Karpas-422 (cell line): ENCODE results near the gene FCRL4. TPM values are rescaled to one million over a fixed set of nuclear protein-coding genes. Genes with fewer than 3 reads are reported as not detected.

Source experiments
- DNase-seq: peaks from one replicate; pipeline ENCODE4 v3.0.0-alpha.2; 2015
- H2AFZ ChIP-seq: fragments of 200-600 bp; sonication (generic); 2 replicates; pipeline ENCODE4 v1.6.1; 2014; ENCODE audit warnings: antibody characterized with exemption, low read length, mixed read lengths
- H3K27ac ChIP-seq: fragments of 200-600 bp; sonication (generic); 2 replicates; pipeline ENCODE4 v1.5.1; 2014; ENCODE audit warnings: mild to moderate bottlenecking, low read length, moderate library complexity
- H3K27me3 ChIP-seq: fragments of 200-600 bp; sonication (generic); 2 replicates; pipeline ENCODE4 v1.6.1; 2014; ENCODE audit warnings: low read length, mixed read lengths
- H3K36me3 ChIP-seq: fragments of 200-600 bp; sonication (generic); 2 replicates; pipeline ENCODE4 v1.6.1; 2014; ENCODE audit warnings: low read length, mixed read lengths; ENCODE audit not compliant: insufficient read depth
- H3K4me1 ChIP-seq: fragments of 200-600 bp; sonication (generic); 2 replicates; pipeline ENCODE4 v1.6.1; 2014; ENCODE audit warnings: mild to moderate bottlenecking, low read length, mixed read lengths
- H3K4me2 ChIP-seq: fragments of 200-600 bp; sonication (generic); 2 replicates; pipeline ENCODE4 v1.6.1; 2014; ENCODE audit warnings: low read length, low read depth, mild to moderate bottlenecking; ENCODE audit not compliant: poor library complexity, severe bottlenecking
- H3K4me3 ChIP-seq: fragments of 200-600 bp; sonication (generic); 2 replicates; pipeline ENCODE4 v1.5.1; 2014; ENCODE audit warnings: mild to moderate bottlenecking, antibody characterized with exemption, low read length, mixed read lengths
- H3K79me2 ChIP-seq: fragments of 200-600 bp; sonication (generic); 2 replicates; pipeline ENCODE4 v1.6.1; 2014; ENCODE audit warnings: mild to moderate bottlenecking, low read length, mixed read lengths
- H3K9ac ChIP-seq: fragments of 200-600 bp; sonication (generic); 2 replicates; pipeline ENCODE4 v1.6.0; 2014; ENCODE audit warnings: low read length
- H3K9me2 ChIP-seq: fragments of 200-600 bp; sonication (generic), shearing (Covaris generic); replicated peaks from 2 replicates; pipeline ENCODE4 v1.6.0; 2014; ENCODE audit warnings: mild to moderate bottlenecking, low read length, moderate library complexity; ENCODE audit not compliant: insufficient read depth
- H3K9me3 ChIP-seq: fragments of 300-700, 200-600 bp; sonication (generic); 2 replicates; pipeline ENCODE4 v1.6.1; 2014; ENCODE audit warnings: low read length, mixed read lengths
- H4K20me1 ChIP-seq: fragments of 200-600 bp; sonication (generic); 2 replicates; pipeline ENCODE4 v1.6.1; 2014; ENCODE audit warnings: mild to moderate bottlenecking, antibody characterized with exemption, low read length, low read depth; ENCODE audit not compliant: insufficient read depth
- total RNA-seq: library from RNA; depleted of rRNA; stranded (reverse); fragments of >200 nt; shearing (Covaris generic); gene quantifications from 2 replicates; pipeline ENCODE4 v1.2.3, GENCODE V29; 2014; ENCODE audit warnings: low replicate concordance; rRNA removed

FCRL4 gene
- total RNA-seq, 1 experiment from 2014 or later, result 0.11 TPM

- Histone ChIP-seq H3K36me3 (no peaks in the 10 kb centered on the region), H4K20me1 (no peaks in the 10 kb centered on the region), H3K4me1 (no peaks in the 10 kb centered on the region)
These were observed 55.2 kb downstream of the FCRL4 start for GRCh38 chr1:157542676-157543075.

GRCh38 chr1:157540852-157541251 lies 57.0 kb downstream of the FCRL4 start:
- Histone ChIP-seq H3K9ac (no peak overlapping the region), H3K4me3 (no peak overlapping the region), H4K20me1 (no peaks in the 10 kb centered on the region), H3K9me2 (no peaks in the 10 kb centered on the region), H3K79me2 (no peaks in the 10 kb centered on the region), H2AFZ (no peak overlapping the region), H3K27ac (no peak overlapping the region), H3K9me3 (no peaks in the 10 kb centered on the region), H3K4me1 (no peaks in the 10 kb centered on the region), H3K36me3 (no peaks in the 10 kb centered on the region), H3K4me2 (no peak overlapping the region), H3K27me3 (no peaks in the 10 kb centered on the region)
- no peak for DNase-seq

More at GRCh38 chr1:157542676-157543075, 55.2 kb downstream of the FCRL4 start:
- no peak overlapping the region for H2AFZ ChIP-seq
- H3K4me2 ChIP-seq, result no peak overlapping the region
- no peak overlapping the region for H3K4me3 ChIP-seq
- H3K9me3 ChIP-seq, result no peaks in the 10 kb centered on the region
- H3K27ac ChIP-seq, result no peak overlapping the region
- no peaks in the 10 kb centered on the region for H3K9me2 ChIP-seq
- H3K79me2 ChIP-seq, result no peaks in the 10 kb centered on the region
- no peaks in the 10 kb centered on the region for H3K27me3 ChIP-seq
- no peak overlapping the region for H3K9ac ChIP-seq
- DNase-seq, result no peak

DNA sequence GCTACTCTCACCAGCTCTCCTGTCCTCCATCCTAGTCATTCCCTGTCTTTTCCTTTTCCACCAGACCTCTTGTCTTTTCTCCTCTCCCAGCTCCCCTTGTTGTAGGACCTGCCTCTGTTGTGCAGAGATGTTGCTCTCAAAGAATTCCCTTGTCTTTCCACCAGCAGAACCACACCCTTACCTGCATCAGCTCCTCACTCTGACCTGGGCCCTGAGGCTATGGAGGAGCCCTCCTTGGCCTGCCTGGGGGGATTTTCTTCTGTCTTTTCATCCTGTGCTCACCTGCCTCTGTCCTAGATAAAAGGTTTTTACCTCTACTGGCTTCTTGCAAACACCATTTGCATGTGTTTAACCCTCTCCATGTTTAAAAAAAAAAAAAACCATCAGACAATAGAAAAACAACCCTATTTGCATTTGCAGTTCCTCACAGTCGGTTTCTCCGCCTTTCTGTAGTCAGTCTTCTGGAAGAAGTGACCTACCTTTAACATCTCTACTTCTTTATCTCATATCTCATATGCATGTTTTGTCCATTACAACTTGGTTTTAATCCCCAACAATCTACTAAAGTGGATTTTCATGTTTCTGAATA lies 57.6 kb downstream of the FCRL4 start:
- Histone ChIP-seq H3K4me2 (no peak overlapping the region), H3K27me3 (no peaks in the 10 kb centered on the region), H3K9me3 (no peaks in the 10 kb centered on the region), H4K20me1 (no peaks in the 10 kb centered on the region), H3K79me2 (no peaks in the 10 kb centered on the region), H3K27ac (no peak overlapping the region), H3K9me2 (no peaks in the 10 kb centered on the region), H3K4me1 (no peaks in the 10 kb centered on the region), H3K9ac (no peak overlapping the region), H3K4me3 (no peak overlapping the region), H3K36me3 (no peaks in the 10 kb centered on the region), H2AFZ (no peak overlapping the region)
- no peak for DNase-seq

- Histone ChIP-seq H3K27me3 (no peaks in the 10 kb centered on the region), H3K36me3 (no peaks in the 10 kb centered on the region), H3K27ac (no peak overlapping the region), H3K9ac (no peak overlapping the region), H3K79me2 (no peaks in the 10 kb centered on the region), H3K9me2 (no peaks in the 10 kb centered on the region), H3K4me3 (no peak overlapping the region), H4K20me1 (no peaks in the 10 kb centered on the region), H2AFZ (no peak overlapping the region), H3K4me2 (no peak overlapping the region), H3K9me3 (no peaks in the 10 kb centered on the region), H3K4me1 (no peaks in the 10 kb centered on the region)
- DNase-seq, result no peak
These were observed 58.3 kb downstream of the FCRL4 start for GRCh38 chr1:157539568-157539967.

DNA sequence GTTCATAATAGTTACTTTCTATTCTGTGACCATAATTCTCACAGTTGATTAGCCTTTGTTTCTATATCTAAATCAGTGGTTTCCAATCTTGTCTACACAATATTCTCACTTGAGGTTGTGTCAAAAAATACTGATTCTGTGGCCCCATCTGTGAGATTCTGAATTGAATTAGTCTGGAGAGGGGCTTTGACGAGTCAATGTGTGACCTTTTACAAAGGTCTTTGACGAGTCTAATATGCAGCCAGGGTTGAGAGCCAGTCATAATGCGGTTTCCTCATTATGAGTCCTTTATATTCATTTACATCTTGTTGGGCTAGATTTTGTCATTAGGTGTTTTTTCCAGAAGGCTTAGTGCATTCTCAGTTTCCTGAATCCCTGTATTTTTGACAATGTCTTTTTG lies 65.3 kb downstream of the FCRL4 start:
- H3K27me3 ChIP-seq, result no peaks in the 10 kb centered on the region
- no peaks in the 10 kb centered on the region for H3K9me2 ChIP-seq
- no peak overlapping the region for H3K4me2 ChIP-seq
- no peak overlapping the region for H3K9ac ChIP-seq
- no peak overlapping the region; the same call in 1 of the 2 replicates for H2AFZ ChIP-seq
- no peak overlapping the region for H3K27ac ChIP-seq
- H3K4me1 ChIP-seq, result no peaks in the 10 kb centered on the region
- no peak for DNase-seq
- no peaks in the 10 kb centered on the region for H4K20me1 ChIP-seq
- H3K79me2 ChIP-seq, result no peaks in the 10 kb centered on the region
- no peaks in the 10 kb centered on the region for H3K36me3 ChIP-seq
- no peaks in the 10 kb centered on the region for H3K9me3 ChIP-seq
- H3K4me3 ChIP-seq, result no peak overlapping the region

GRCh38 chr1:157523774-157524493 lies 74.0 kb downstream of the FCRL4 start:
- no peak overlapping the region for H3K4me2 ChIP-seq
- H3K4me3 ChIP-seq, result no peak overlapping the region

More at GRCh38 chr1:157523774-157524493, 74.0 kb downstream of the FCRL4 start:
- DNase-seq, result no peak
- H3K79me2 ChIP-seq, result no peaks in the 10 kb centered on the region
- no peak overlapping the region for H2AFZ ChIP-seq
- H3K9me3 ChIP-seq, result no peaks in the 10 kb centered on the region
- no peak overlapping the region for H3K9ac ChIP-seq
- no peaks in the 10 kb centered on the region for H4K20me1 ChIP-seq
- H3K27ac ChIP-seq, result no peak overlapping the region
- H3K27me3 ChIP-seq, result no peaks in the 10 kb centered on the region
- no peaks in the 10 kb centered on the region for H3K4me1 ChIP-seq
- H3K36me3 ChIP-seq, result no peaks in the 10 kb centered on the region
- H3K9me2 ChIP-seq, result no peaks in the 10 kb centered on the region

Other genes with a start within 250 kb of the FCRL4 start
- gene FCRL5, start 45.6 kb downstream of the FCRL4 start, total RNA-seq, result 0.93 and 0.97 TPM in 2 replicates
- gene FCRL3, start 102.7 kb upstream of the FCRL4 start, total RNA-seq, result 24.7 and 45.8 TPM in 2 replicates
- gene FCRL2, start 179.0 kb upstream of the FCRL4 start, total RNA-seq, result 136 and 168 TPM in 2 replicates
- gene FCRL1, start 222.0 kb upstream of the FCRL4 start, total RNA-seq, result 109 and 232 TPM in 2 replicates
- gene CD5L, start 243.7 kb upstream of the FCRL4 start, total RNA-seq, result 0.43 and 2.0 TPM in 2 replicates